ENCODE measurements around the gene COLEC11.

- no peak for TF ChIP-seq CTCF (IDR thresholded peaks at IDR 0.05)
- TF ChIP-seq POLR2A (IDR thresholded peaks at IDR 0.05; ENCODE audit: low read length), result no peak
- TF ChIP-seq CEBPB (IDR thresholded peaks at IDR 0.05), result no peak
- TF ChIP-seq TFCP2L1 (CRISPR knock-in tag; IDR thresholded peaks at IDR 0.05), result no peak
- TF ChIP-seq NR3C1 (IDR thresholded peaks at IDR 0.05), result no peak
- no peak for TF ChIP-seq ELK1 (IDR thresholded peaks at IDR 0.05; ENCODE audit: low read depth, low read length)
These were observed 84.3 kb downstream of the COLEC11 start for GRCh38 chr2:3679180-3679579.
